MCF 10A (cell line): ENCODE data around the gene KCNT2. TPM values are rescaled to one million over a fixed set of nuclear protein-coding genes. Genes with fewer than 3 reads are reported as not detected.

Source experiments
- BruUV-seq: library from RNA; stranded (reverse); fragments of 400-500 nt; replicated peaks from 2 replicates; lab custom pipeline; 2021; lab: Mats Ljungman, UMichigan
- CTCF ChIA-PET: fragments of 300-600 bp; sonication (Branson Sonifier 250); formaldehyde crosslinking; extraction: SDS; loops from one replicate; lab custom pipeline; 2021; ENCODE audit warnings: antibody characterized with exemption, inconsistent platforms; lab: Yijun Ruan, JAX
- POLR2A ChIA-PET: fragments of 300-600, 350-650 bp; sonication (Branson Sonifier 250); formaldehyde crosslinking; extraction: SDS; loops from one replicate; lab custom pipeline; 2020; ENCODE audit warnings: antibody characterized with exemption, inconsistent platforms; lab: Yijun Ruan, JAX
- DNase-seq: peaks from one replicate; pipeline ENCODE4 v3.0.0-alpha.2; 2018; ENCODE audit not compliant: unreplicated experiment
- H3K27ac Mint-ChIP-seq: one replicate; pipeline ENCODE4 v1.8.0; 2022; ENCODE audit warnings: mild to moderate bottlenecking, low read depth, mixed read lengths; ENCODE audit not compliant: unreplicated experiment
- H3K27me3 Mint-ChIP-seq: one replicate; pipeline ENCODE4 v1.8.0; 2022; ENCODE audit warnings: mixed read lengths; ENCODE audit not compliant: insufficient read depth, unreplicated experiment
- H3K36me3 Mint-ChIP-seq: one replicate; pipeline ENCODE4 v1.8.0; 2022; ENCODE audit warnings: mild to moderate bottlenecking, moderate library complexity, mixed read lengths; ENCODE audit not compliant: insufficient read depth, unreplicated experiment
- H3K4me1 Mint-ChIP-seq: one replicate; pipeline ENCODE4 v1.8.0; 2022; ENCODE audit warnings: mixed read lengths; ENCODE audit not compliant: insufficient read depth, unreplicated experiment
- H3K4me3 Mint-ChIP-seq: one replicate; pipeline ENCODE4 v1.8.0; 2022; ENCODE audit warnings: mild to moderate bottlenecking, moderate library complexity, mixed read lengths; ENCODE audit not compliant: unreplicated experiment
- H3K9me3 Mint-ChIP-seq: one replicate; pipeline ENCODE4 v1.8.0; 2022; ENCODE audit warnings: mixed read lengths; ENCODE audit not compliant: unreplicated experiment
- CTCF ChIP-seq: fragments of 200-600 bp; IDR thresholded peaks from one replicate; pipeline ENCODE4 v1.8.0; 2022; ENCODE audit warnings: antibody characterized with exemption, mild to moderate bottlenecking; ENCODE audit not compliant: unreplicated experiment
- intact Hi-C: fragments of 100-400 bp; cut with micrococcal nuclease; formaldehyde crosslinking; loops from 2 replicates; pipeline ENCODE4 v1.14.1; 2022
- total RNA-seq: library from RNA; stranded (reverse); gene quantifications from 2 replicates; pipeline ENCODE4 v1.2.3, GENCODE V29; 2022

The KCNT2 gene
- total RNA-seq, 1 experiment from 2014 or later = 1.5 TPM

GRCh38 chr1:196557797-196558196 lies 50.4 kb downstream of the KCNT2 start:
- ChIA-PET CTCF (interaction anchor here (0.6 kb wide), 1 partner anchor 210 kb away, joined by 4 read pairs; no protein-coding TSS in a partner anchor), POLR2A (interaction anchor here (0.6 to 2.2 kb wide), 8 partner anchors 11 to 940 kb away, joined by 3 to 11 read pairs (median 4); no protein-coding TSS in a partner anchor)
- H3K9me3 Mint-ChIP-seq = peaks cover 28% of the 10 kb centered on the region
- intact Hi-C loops = loop anchor here (5.0 kb wide), 2 partner anchors 95 to 200 kb away; partner anchors contain the start of gene CFH
- H3K4me1 Mint-ChIP-seq = no peaks in the 10 kb centered on the region
- peak overlapping the region; percentile 37 for H3K27ac Mint-ChIP-seq
- H3K36me3 Mint-ChIP-seq = no peaks in the 10 kb centered on the region
- BruUV-seq = no TSS peak
- peak overlapping the region; percentile 77 for H3K4me3 Mint-ChIP-seq
- no peaks in the 10 kb centered on the region for H3K27me3 Mint-ChIP-seq
- peak; percentile 33 for DNase-seq
- no peak for TF ChIP-seq CTCF

GRCh38 chr1:196550731-196551130 lies 57.5 kb downstream of the KCNT2 start:
- POLR2A ChIA-PET = interaction anchor here (0.7 to 1.6 kb wide), 2 partner anchors 18 to 96 kb away, joined by 3 read pairs; no protein-coding TSS in a partner anchor
- Mint-ChIP-seq H3K4me3 (no peak overlapping the region), H3K9me3 (peaks cover 24% of the 10 kb centered on the region), H3K27me3 (no peaks in the 10 kb centered on the region), H3K36me3 (peaks cover 7% of the 10 kb centered on the region), H3K4me1 (peaks cover 14% of the 10 kb centered on the region), H3K27ac (no peak overlapping the region)
- intact Hi-C loops = no loop called here
- no peak for DNase-seq
- TF ChIP-seq CTCF = no peak
- CTCF ChIA-PET = interaction anchor here (1.0 kb wide), 1 partner anchor 195 kb away, joined by 4 read pairs; no protein-coding TSS in a partner anchor
- BruUV-seq = no TSS peak

DNA sequence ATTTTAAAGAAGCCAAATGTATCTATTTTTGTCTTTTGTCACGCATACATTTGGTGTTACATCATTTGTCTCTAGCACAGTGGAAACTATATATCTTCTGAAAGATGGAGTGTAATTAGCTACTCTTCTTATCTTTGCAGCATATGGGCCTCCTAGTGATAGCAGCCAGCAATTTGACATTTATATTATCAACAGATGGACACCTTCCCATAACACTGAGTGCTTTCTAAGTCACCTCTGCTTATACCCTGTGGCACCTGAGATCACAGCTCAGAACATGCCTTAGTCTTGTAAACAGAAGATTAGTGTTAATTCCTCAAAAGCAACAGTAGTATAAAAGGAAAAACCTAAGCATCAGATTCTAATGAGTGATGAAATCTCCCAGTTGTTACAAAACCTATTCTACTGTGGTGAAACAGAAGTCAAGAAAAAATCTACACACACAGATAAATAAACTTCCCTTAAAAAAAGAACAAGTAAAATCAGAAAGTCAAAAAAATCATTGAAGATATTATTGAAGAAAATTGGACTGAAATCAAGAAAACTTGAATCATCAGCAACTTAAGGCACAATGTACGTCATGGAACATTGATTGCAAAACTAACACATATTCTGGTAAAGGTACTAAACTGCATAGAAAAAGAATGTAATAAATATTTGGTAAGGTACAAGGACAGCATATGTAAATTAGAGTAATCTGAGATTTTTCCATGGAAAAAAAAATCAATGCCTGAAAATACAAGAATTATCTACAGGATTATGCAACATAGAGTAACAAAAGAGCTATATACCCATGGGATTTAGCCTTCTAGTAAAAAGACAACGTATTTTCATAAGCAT lies 61.7 kb downstream of the KCNT2 start:
- DNase-seq = peak; percentile 94
- POLR2A ChIA-PET = interaction anchor here (0.8 to 2.0 kb wide), 7 partner anchors 10 to 145 kb away, joined by 3 to 11 read pairs (median 4); no protein-coding TSS in a partner anchor
- CTCF ChIA-PET = interaction anchor here (0.6 to 0.7 kb wide), 5 partner anchors 38 to 590 kb away, joined by 3 to 4 read pairs (median 3); no protein-coding TSS in a partner anchor
- TF ChIP-seq CTCF = no peak
- Mint-ChIP-seq H3K9me3 (no peaks in the 10 kb centered on the region), H3K4me1 (peaks cover 14% of the 10 kb centered on the region), H3K4me3 (peak overlapping the region; percentile 28), H3K27ac (peak overlapping the region; percentile 84), H3K36me3 (peaks cover 7% of the 10 kb centered on the region), H3K27me3 (no peaks in the 10 kb centered on the region)
- intact Hi-C loops = no loop called here
- BruUV-seq = no TSS peak

GRCh38 chr1:196545222-196545621 lies 63.0 kb downstream of the KCNT2 start:
- Mint-ChIP-seq H3K9me3 (no peaks in the 10 kb centered on the region), H3K4me3 (no peak overlapping the region), H3K36me3 (peaks cover 7% of the 10 kb centered on the region), H3K27me3 (no peaks in the 10 kb centered on the region), H3K27ac (peak overlapping the region; percentile 23), H3K4me1 (peaks cover 14% of the 10 kb centered on the region)
- no peak for TF ChIP-seq CTCF
- CTCF ChIA-PET = interaction anchor here (0.5 to 1.1 kb wide), 3 partner anchors 36 to 145 kb away, joined by 3 to 5 read pairs (median 3); no protein-coding TSS in a partner anchor
- intact Hi-C loops = no loop called here
- DNase-seq = no peak
- BruUV-seq = no TSS peak
- POLR2A ChIA-PET = interaction anchor here (0.9 to 1.6 kb wide), 4 partner anchors 10 to 190 kb away, joined by 3 to 7 read pairs (median 4); no protein-coding TSS in a partner anchor
